ENCODE measurements around the gene ECPAS. TPM values are rescaled to one million over a fixed set of nuclear protein-coding genes. Genes with fewer than 3 reads are reported as not detected.

ECPAS gene
- total RNA-seq, 2 donors from 2014 or later, result 87.8 to 103 TPM

DNA sequence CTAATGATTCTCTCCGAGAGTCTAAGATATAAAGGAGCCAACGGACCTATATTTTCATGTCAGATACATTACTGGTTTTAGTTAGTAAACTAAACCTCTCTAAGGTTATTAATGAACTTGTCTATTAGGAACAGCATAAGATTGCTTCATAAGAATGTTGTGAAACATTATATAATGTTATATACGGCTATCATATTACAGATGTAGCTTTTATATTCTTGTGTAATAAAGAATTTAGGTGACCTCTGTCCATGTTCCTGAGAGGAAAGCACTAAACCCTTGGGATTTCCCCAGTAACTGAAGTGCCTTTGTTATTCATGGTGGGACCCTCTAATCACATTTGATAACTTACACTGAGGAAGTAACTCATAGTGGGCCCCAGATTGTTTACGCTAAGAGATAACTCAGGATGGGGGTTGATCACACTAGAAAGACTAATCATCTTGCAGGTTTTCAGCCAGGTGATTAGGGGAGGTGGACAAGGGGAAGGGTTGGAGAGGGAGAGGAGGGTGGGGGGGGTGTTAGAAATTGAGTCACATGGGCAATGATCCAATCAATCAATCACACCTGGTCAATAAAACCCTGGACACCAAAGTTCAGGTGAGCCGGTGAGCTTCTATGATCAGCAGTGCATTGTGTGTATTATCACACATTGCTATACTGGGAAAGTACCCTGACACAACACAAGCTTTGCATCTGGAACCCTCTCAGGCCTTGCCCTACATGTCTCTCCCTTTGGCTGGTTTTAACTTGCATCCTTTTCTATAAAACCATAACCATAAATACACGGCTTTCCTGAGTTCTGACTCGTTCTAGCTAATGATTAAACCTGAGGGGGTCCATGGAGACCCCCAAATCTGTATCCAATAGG is 25.8 kb downstream of the ECPAS start:
- intact Hi-C loops (cut with DNase I), result no loop called here
- TF ChIP-seq POLR2AphosphoS5 (IDR thresholded peaks at IDR 0.05), result no peak
- TF ChIP-seq, protein P1, sequence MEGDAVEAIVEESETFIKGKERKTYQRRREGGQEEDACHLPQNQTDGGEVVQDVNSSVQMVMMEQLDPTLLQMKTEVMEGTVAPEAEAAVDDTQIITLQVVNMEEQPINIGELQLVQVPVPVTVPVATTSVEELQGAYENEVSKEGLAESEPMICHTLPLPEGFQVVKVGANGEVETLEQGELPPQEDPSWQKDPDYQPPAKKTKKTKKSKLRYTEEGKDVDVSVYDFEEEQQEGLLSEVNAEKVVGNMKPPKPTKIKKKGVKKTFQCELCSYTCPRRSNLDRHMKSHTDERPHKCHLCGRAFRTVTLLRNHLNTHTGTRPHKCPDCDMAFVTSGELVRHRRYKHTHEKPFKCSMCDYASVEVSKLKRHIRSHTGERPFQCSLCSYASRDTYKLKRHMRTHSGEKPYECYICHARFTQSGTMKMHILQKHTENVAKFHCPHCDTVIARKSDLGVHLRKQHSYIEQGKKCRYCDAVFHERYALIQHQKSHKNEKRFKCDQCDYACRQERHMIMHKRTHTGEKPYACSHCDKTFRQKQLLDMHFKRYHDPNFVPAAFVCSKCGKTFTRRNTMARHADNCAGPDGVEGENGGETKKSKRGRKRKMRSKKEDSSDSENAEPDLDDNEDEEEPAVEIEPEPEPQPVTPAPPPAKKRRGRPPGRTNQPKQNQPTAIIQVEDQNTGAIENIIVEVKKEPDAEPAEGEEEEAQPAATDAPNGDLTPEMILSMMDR (IDR thresholded peaks at IDR 0.05), result no peak
- peaks cover 3% of the 10 kb centered on the region for H3K4me1 ChIP-seq (replicated peaks)
- H3K9me3 ChIP-seq, result no peaks in the 10 kb centered on the region
- no peaks in the 10 kb centered on the region for H3K36me3 ChIP-seq
- no peak overlapping the region for H3K4me3 ChIP-seq
- H3K27me3 ChIP-seq (replicated peaks; ENCODE audit: insufficient read depth), result no peaks in the 10 kb centered on the region
- DNase-seq (ENCODE audit: low spot score), result no peak
- WGBS, result 53% methylated on average over 7 of the region's 7 CpGs
- no peak overlapping the region for H3K27ac ChIP-seq

DNA sequence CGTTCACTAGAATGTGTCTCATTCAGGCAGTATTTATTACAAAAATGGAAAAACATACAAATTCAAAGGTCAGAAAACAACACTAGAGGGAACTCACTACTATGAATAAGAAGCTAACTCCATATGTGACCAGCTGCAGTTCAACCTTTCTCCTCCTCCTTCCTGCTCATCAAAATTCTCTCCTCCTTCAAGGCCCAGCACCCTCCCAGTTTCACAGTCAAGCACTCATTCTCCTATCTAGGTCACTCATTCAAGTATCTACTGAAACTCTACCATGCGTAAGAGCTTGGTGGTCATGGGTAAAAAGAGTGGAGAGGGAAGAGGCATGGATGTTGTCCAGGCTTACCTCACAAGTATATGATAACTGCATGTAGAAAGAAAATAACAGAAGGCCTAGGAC is 27.7 kb downstream of the ECPAS start:
- no peaks in the 10 kb centered on the region for H3K9me3 ChIP-seq
- WGBS, result 65% methylated on average over 2 of the region's 2 CpGs
- no peak for TF ChIP-seq POLR2AphosphoS5 (IDR thresholded peaks at IDR 0.05)
- TF ChIP-seq, protein P1 (IDR thresholded peaks at IDR 0.05), result no peak
- DNase-seq (ENCODE audit: low spot score), result no peak
- no peak overlapping the region for H3K27ac ChIP-seq
- H3K4me1 ChIP-seq (replicated peaks), result peaks cover 3% of the 10 kb centered on the region
- H3K27me3 ChIP-seq (replicated peaks; ENCODE audit: insufficient read depth), result no peaks in the 10 kb centered on the region
- no peaks in the 10 kb centered on the region for H3K36me3 ChIP-seq
- intact Hi-C loops (cut with DNase I), result no loop called here
- H3K4me3 ChIP-seq, result no peak overlapping the region

DNA sequence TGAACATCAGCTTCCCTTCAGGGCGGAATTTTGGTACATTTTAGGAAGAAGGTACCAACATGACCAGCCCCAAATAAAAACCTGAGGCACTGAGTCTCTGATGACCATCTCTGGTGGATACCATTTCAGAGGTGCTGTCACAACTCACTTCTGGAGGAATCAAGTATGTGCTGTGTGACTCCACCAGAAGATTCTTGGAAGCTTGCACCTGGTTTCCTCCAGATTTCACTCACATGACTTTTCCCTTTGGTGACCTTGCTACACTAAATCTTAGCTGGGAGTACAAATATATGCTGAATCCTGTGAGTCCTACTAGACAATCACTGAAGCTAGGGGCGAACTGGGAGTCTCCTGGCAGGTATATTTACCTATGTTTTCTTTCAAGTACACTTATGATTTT is 28.5 kb downstream of the ECPAS start:
- no peaks in the 10 kb centered on the region for H3K27me3 ChIP-seq (replicated peaks; ENCODE audit: insufficient read depth)
- TF ChIP-seq POLR2AphosphoS5 (IDR thresholded peaks at IDR 0.05), result no peak
- no peak for TF ChIP-seq POLR2A (IDR thresholded peaks at IDR 0.05)
- TF ChIP-seq, protein P1 (IDR thresholded peaks at IDR 0.05), result no peak
- peaks cover 3% of the 10 kb centered on the region for H3K4me1 ChIP-seq (replicated peaks)
- WGBS, result 98% methylated on average over 2 of the region's 2 CpGs
- no peak overlapping the region for H3K4me3 ChIP-seq
- H3K9me3 ChIP-seq, result no peaks in the 10 kb centered on the region
- H3K27ac ChIP-seq, result no peak overlapping the region
- DNase-seq (ENCODE audit: low spot score), result no peak
- H3K36me3 ChIP-seq, result no peaks in the 10 kb centered on the region
- intact Hi-C loops (cut with DNase I), result no loop called here

DNA sequence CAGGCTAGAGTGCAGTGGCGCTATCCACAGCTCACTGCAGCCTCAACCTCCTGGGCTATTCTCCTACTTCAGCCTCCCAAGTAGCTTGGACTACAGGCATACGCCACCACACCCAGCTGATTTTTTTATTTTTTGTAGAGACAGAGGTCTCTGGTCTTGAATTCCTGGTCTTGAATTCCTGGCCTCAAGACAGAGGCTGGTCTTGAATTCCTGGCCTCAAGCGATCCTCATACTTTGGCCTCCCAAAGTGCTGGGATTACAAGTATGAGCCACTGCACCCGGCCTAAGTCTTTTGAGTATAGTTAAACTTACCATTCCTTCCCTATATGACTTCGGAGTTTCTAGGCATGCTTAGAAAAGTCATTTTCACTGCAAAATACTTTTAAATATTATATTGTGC is 29.4 kb downstream of the ECPAS start:
- peaks cover 3% of the 10 kb centered on the region for H3K4me1 ChIP-seq (replicated peaks)
- no peaks in the 10 kb centered on the region for H3K36me3 ChIP-seq
- H3K4me3 ChIP-seq, result no peak overlapping the region
- DNase-seq (ENCODE audit: low spot score), result no peak
- no peaks in the 10 kb centered on the region for H3K9me3 ChIP-seq
- intact Hi-C loops (cut with DNase I), result no loop called here
- no peak overlapping the region for H3K27ac ChIP-seq
- TF ChIP-seq, protein P1 (IDR thresholded peaks at IDR 0.05), result no peak
- no peak for TF ChIP-seq POLR2A (IDR thresholded peaks at IDR 0.05)
- TF ChIP-seq POLR2AphosphoS5 (IDR thresholded peaks at IDR 0.05), result no peak
- H3K27me3 ChIP-seq (replicated peaks; ENCODE audit: insufficient read depth), result no peaks in the 10 kb centered on the region
- WGBS, result 97% methylated on average over 5 of the region's 5 CpGs

DNA sequence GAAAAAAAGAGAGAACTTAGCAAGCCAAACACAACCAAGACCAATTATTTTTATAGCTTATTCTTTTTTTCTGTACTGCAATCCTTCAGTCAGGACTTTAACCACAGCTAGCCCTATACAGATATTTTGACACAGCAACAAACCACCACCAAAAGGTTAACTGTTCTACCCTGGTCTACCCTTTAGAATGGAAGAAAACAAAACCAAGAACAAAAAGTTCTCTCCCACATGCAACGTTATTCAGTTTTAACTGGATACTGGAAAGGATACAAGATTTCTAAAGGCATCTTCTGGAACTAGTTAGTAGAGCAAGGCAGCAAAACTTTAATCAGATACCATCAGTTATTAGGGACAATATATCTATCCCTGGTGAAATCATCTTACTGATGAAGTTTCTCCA is 32.6 kb downstream of the ECPAS start:
- WGBS, result 13% methylated on average over 1 of the region's 1 CpG
- H3K27me3 ChIP-seq (replicated peaks; ENCODE audit: insufficient read depth), result no peaks in the 10 kb centered on the region
- H3K36me3 ChIP-seq, result no peaks in the 10 kb centered on the region
- intact Hi-C loops (cut with DNase I), result no loop called here
- peak; percentile 28 for TF ChIP-seq POLR2AphosphoS5 (IDR thresholded peaks at IDR 0.05)
- TF ChIP-seq, protein P1 (IDR thresholded peaks at IDR 0.05), result no peak
- no peaks in the 10 kb centered on the region for H3K4me1 ChIP-seq (replicated peaks)
- no peak for DNase-seq (ENCODE audit: low spot score)
- no peaks in the 10 kb centered on the region for H3K9me3 ChIP-seq
- H3K4me3 ChIP-seq, result no peak overlapping the region
- peak overlapping the region; percentile 2 to 33 for H3K27ac ChIP-seq
